HepG2 (cell line): ENCODE measurements around the gene THRB. TPM values are rescaled to one million over a fixed set of nuclear protein-coding genes. Genes with fewer than 3 reads are reported as not detected.

Experiments
- ATAC-seq: fragments of 200-7000 bp; cut with Tn5 transposase; 3 replicates; pipeline ENCODE4 v1.9.1; 2020; ENCODE audit warnings: mild to moderate bottlenecking, moderate library complexity
- BruUV-seq: library from RNA; stranded (reverse); fragments of 400-500 nt; replicated peaks from 2 replicates; lab custom pipeline; 2021; lab: Mats Ljungman, UMichigan
- CTCF ChIA-PET: fragments of 300-600 bp; formaldehyde crosslinking; extraction: SDS; loops from one replicate; lab custom pipeline; 2021; ENCODE audit warnings: low total read pairs, inconsistent platforms, low intra/inter-chr PET ratio; lab: Yijun Ruan, JAX
- POLR2A ChIA-PET: fragments of 350-600 bp; sonication (Branson Sonifier 250); formaldehyde crosslinking; loops from one replicate; lab custom pipeline; 2020; ENCODE audit warnings: antibody characterized with exemption, inconsistent platforms; lab: Yijun Ruan, JAX
- DNase-seq: peaks from one replicate; pipeline ENCODE4 v3.0.0-alpha.2; 2015; ENCODE audit warnings: low spot score
- FAIRE-seq: peaks from 3 replicates; lab custom pipeline; 2011; peaks lifted over from hg19 to GRCh38; lab: Jason Lieb, UNC
- H2AFZ ChIP-seq: one replicate; pipeline ENCODE4 v1.6.1; 2011; ENCODE audit warnings: low read length, inconsistent platforms
- H3K27ac ChIP-seq: fragments of 300-600 bp; 3 replicates; pipeline ENCODE4 v1.8.0; 2011; ENCODE audit warnings: mixed run types, mild to moderate bottlenecking, mixed read lengths, low read length, inconsistent platforms; ENCODE audit not compliant: insufficient read depth; ENCODE audit errors: extremely low read length
- H3K27me3 ChIP-seq, 2 experiments: fragments of 200-600 bp in 1 of 2; 2 replicates in 1 of 2; 3 replicates in 1 of 2; pipeline versions ENCODE4 v1.6.0 to v1.8.0; 2011; ENCODE audit warnings: low read length in 2 of 2, mild to moderate bottlenecking in 2 of 2, moderate library complexity in 2 of 2, inconsistent platforms in 1 of 2; ENCODE audit not compliant: insufficient read depth in 2 of 2, control insufficient read depth in 1 of 2
- H3K36me3 ChIP-seq, 2 experiments: fragments of 200-600 bp in 1 of 2; replicated peaks in 1 of 2; 2 replicates in 1 of 2; 3 replicates in 1 of 2; pipeline versions ENCODE4 v1.5.1 to v1.8.0; 2011; ENCODE audit warnings: low read length in 2 of 2, inconsistent platforms in 1 of 2; ENCODE audit not compliant: insufficient read depth in 2 of 2, control insufficient read depth in 1 of 2
- H3K4me1 ChIP-seq: 2 replicates; pipeline ENCODE4 v1.5.1; 2012; ENCODE audit warnings: low read length, inconsistent platforms; ENCODE audit not compliant: insufficient read depth
- H3K4me2 ChIP-seq: 2 replicates; pipeline ENCODE4 v1.6.0; 2011; ENCODE audit warnings: low read depth, low read length, inconsistent platforms
- H3K4me3 ChIP-seq, 3 experiments: fragments of 200-600 bp in 1 of 3; sonication (generic), shearing (Covaris generic) in 1 of 3; replicated peaks in 1 of 3; 2 replicates each; pipeline ENCODE4 v1.5.1; 2011 to 2016; ENCODE audit warnings: low read length in 3 of 3, inconsistent platforms in 2 of 3, low read depth in 2 of 3, mild to moderate bottlenecking in 2 of 3, control low read depth in 1 of 3, mixed read lengths in 1 of 3; ENCODE audit not compliant: insufficient read depth in 1 of 3
- H3K79me2 ChIP-seq: one replicate; pipeline ENCODE4 v1.6.1; 2011; ENCODE audit warnings: low read length, inconsistent platforms; ENCODE audit not compliant: insufficient read depth
- H3K9ac ChIP-seq: 2 replicates; pipeline ENCODE4 v1.6.0; 2011; ENCODE audit warnings: mild to moderate bottlenecking, low read depth, low read length, inconsistent platforms; ENCODE audit not compliant: insufficient read depth
- H3K9me3 ChIP-seq: 2 replicates; pipeline ENCODE4 v1.5.1; 2012; ENCODE audit warnings: mild to moderate bottlenecking, low read length
- H4K20me1 ChIP-seq: 2 replicates; pipeline ENCODE4 v1.6.0; 2011; ENCODE audit warnings: inconsistent platforms, mild to moderate bottlenecking, low read length, moderate library complexity; ENCODE audit not compliant: insufficient read depth
- CTCF ChIP-seq: sonication (generic); formaldehyde crosslinking; IDR thresholded peaks from 2 replicates; pipeline ENCODE4 v1.5.0; 2020; ENCODE audit warnings: mild to moderate bottlenecking, missing genetic modification reagents, moderate library complexity
- RAD21 ChIP-seq: fragments of 450-650 bp; formaldehyde crosslinking; IDR thresholded peaks from 2 replicates; pipeline ENCODE4 v1.5.0; 2020; ENCODE audit warnings: mild to moderate bottlenecking
- SMC3 ChIP-seq: IDR thresholded peaks from 2 replicates; pipeline ENCODE4 v1.6.1; 2011; ENCODE audit warnings: low read length, improper control_type of control experiment
- STAG1 ChIP-seq: sonication (generic); formaldehyde crosslinking; IDR thresholded peaks from 2 replicates; pipeline ENCODE4 v1.4.0; 2020; ENCODE audit warnings: missing genetic modification reagents
- ZNF160 ChIP-seq: sonication (generic); formaldehyde crosslinking; IDR thresholded peaks from 2 replicates; pipeline ENCODE4 v1.8.0; 2022; ENCODE audit warnings: mild to moderate bottlenecking, inconsistent platforms, missing genetic modification reagents
- ZNF354B ChIP-seq: sonication (generic); formaldehyde crosslinking; IDR thresholded peaks from 2 replicates; pipeline ENCODE4 v1.8.0; 2022; ENCODE audit warnings: mild to moderate bottlenecking, missing genetic modification reagents
- WGBS: methylation state at CpG from one replicate; pipeline ENCODE4 v1.1.6; 2017; ENCODE audit warnings: low lambda C conversion rate; 5-methylcytosine and 5-hydroxymethylcytosine counted together
- in situ Hi-C: cut with HindIII; loops from 2 replicates; pipeline ENCODE4 v1.10.0; 2017; ENCODE audit warnings: low pct_unique_long_range_greater_than_20kb; ENCODE audit not compliant: extremely low pct_ligation_motif_present
- intact Hi-C: fragments of 100-400 bp; cut with micrococcal nuclease; formaldehyde crosslinking; loops from one replicate; pipeline ENCODE4 v1.10.0; 2022; ENCODE audit not compliant: unreplicated experiment
- polyA plus RNA-seq, 8 experiments: library from polyadenylated mRNA; depleted of rRNA in 3 of 8; stranded (reverse) in 7 of 8; unstranded in 1 of 8; fragments of >200 nt; fragmentation: Illumina TruSeq in 4 of 8; extraction: Trizol in 4 of 8; gene quantifications; 2 replicates each; pipeline versions ENCODE4 v1.2.1 to v1.2.3, GENCODE V29; 2011 to 2016; ENCODE audit warnings: low read depth in 4 of 8, missing spikeins in 1 of 8, mixed read lengths in 1 of 8; ENCODE audit not compliant: insufficient read depth in 1 of 8
- total RNA-seq, 5 experiments: library from RNA; depleted of rRNA; stranded (reverse); fragments of >200 nt; fragmentation: Illumina TruSeq; extraction: Trizol; gene quantifications; 2 replicates each; pipeline ENCODE4 v1.2.3, GENCODE V29; 2016; ENCODE audit warnings: low read depth in 1 of 5

THRB gene
- total and polyA plus RNA-seq, 2 of the 13 experiments (the other 11 are each of a cell fraction or from before 2014, with no cell fraction given), result 4.7 to 22.7 TPM

- DNase-seq, result peak; percentile 26
Observed at GRCh38 chr3:24185738-24186384, 308.8 kb downstream of the THRB start.

More at GRCh38 chr3:24185738-24186384, 308.8 kb downstream of the THRB start:
- CTCF ChIA-PET, result interaction anchor here (1.3 to 1.7 kb wide), 2 partner anchors 52 to 455 kb away, joined by 8 read pairs; no protein-coding TSS in a partner anchor
- 72% methylated on average over 4 of the region's 5 CpGs for WGBS
- ATAC-seq, result peak; percentile 88
- intact Hi-C loops, result loop anchor here (1.0 to 5.0 kb wide), 4 partner anchors 53 to 498 kb away; no protein-coding TSS in a partner anchor
- no TSS peak for BruUV-seq
- Histone ChIP-seq H3K4me2 (no peak overlapping the region), H4K20me1 (no peaks in the 10 kb centered on the region), H3K79me2 (no peaks in the 10 kb centered on the region), H3K4me1 (no peaks in the 10 kb centered on the region), H3K36me3 (peaks cover 0 to 1% of the 10 kb centered on the region in 2 experiments; a peak in 1 of 5 replicates), H3K9ac (no peak overlapping the region), H3K4me3 (no peak overlapping the region), H2AFZ (no peak overlapping the region), H3K27me3 (no peaks in the 10 kb centered on the region), H3K27ac (no peak overlapping the region), H3K9me3 (no peaks in the 10 kb centered on the region)
- peak; percentile 74 for FAIRE-seq
- peak; percentile 73 for TF ChIP-seq CTCF
- 0 out of 2 replicates have a peak, but pooled peaks have one; percentile 24 for TF ChIP-seq ZNF160 (CRISPR knock-in tag)
- TF ChIP-seq STAG1 (CRISPR knock-in tag), result peak; percentile 76
- no peak for TF ChIP-seq ZNF354B (CRISPR knock-in tag)
- TF ChIP-seq SMC3, result peak; percentile 70; the same call in 1 of the 2 replicates
- TF ChIP-seq RAD21 (CRISPR knock-in tag), result 0 out of 2 replicates have a peak, but pooled peaks have one; percentile 39
- POLR2A ChIA-PET, result interaction anchor here (1.0 kb wide), 1 partner anchor 310 kb away, joined by 8 read pairs; no protein-coding TSS in a partner anchor
- in situ Hi-C loops, result no loop called here
